OCI-LY7 (cell line): Measurements from ENCODE around the gene RPP25.

Source experiments
- EZH2phosphoT487 ChIP-seq: fragments of 200-600 bp; sonication (generic); IDR thresholded peaks from 2 replicates; pipeline ENCODE4 v1.6.1; 2018; ENCODE audit warnings: low read depth, borderline replicate concordance, mild to moderate bottlenecking, mixed run types, antibody characterized with exemption, low read length, moderate library complexity, mixed read lengths
- TF ChIP-seq, protein P1 (sequence below): fragments of 200-600 bp; sonication (generic); conservative IDR thresholded peaks from 2 replicates; pipeline ENCODE4 v1.5.1; 2014; ENCODE audit warnings: mild to moderate bottlenecking, antibody characterized with exemption, low read length, moderate library complexity, mixed read lengths

DNA sequence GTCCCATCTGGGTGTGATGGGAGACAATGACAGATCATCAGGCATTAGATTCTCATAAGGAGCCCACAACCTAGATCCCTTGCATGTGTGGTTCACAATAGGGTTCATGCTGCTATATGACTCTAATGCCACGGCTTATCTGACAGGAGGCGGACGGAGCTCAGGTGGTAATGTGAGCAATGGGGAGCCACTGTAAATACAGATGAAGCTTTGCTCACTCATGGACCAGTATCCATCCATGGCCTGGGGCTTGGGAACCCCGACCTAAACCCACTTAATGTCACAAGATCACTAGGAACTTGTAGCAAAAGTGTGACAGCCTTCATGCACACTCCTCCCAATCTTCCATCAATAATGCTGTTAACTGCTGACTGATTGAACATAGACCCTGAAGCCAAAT, 47.9 kb downstream of the RPP25 start:
- TF ChIP-seq, protein P1, sequence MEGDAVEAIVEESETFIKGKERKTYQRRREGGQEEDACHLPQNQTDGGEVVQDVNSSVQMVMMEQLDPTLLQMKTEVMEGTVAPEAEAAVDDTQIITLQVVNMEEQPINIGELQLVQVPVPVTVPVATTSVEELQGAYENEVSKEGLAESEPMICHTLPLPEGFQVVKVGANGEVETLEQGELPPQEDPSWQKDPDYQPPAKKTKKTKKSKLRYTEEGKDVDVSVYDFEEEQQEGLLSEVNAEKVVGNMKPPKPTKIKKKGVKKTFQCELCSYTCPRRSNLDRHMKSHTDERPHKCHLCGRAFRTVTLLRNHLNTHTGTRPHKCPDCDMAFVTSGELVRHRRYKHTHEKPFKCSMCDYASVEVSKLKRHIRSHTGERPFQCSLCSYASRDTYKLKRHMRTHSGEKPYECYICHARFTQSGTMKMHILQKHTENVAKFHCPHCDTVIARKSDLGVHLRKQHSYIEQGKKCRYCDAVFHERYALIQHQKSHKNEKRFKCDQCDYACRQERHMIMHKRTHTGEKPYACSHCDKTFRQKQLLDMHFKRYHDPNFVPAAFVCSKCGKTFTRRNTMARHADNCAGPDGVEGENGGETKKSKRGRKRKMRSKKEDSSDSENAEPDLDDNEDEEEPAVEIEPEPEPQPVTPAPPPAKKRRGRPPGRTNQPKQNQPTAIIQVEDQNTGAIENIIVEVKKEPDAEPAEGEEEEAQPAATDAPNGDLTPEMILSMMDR = no peak
- TF ChIP-seq EZH2phosphoT487 = no peak
